Fibroblast of skin of scalp (primary cell): ENCODE measurements around the gene FXYD4.
"Not testable (repeated sequence)": the region's sequence is repeated elsewhere in the genome, so short reads cannot be mapped to it uniquely, and the experiment has no call there.

Experiments used
- DNase-seq: peaks from one replicate; pipeline ENCODE4 v3.0.0-alpha.2; 2013

Gene FXYD4

DNA sequence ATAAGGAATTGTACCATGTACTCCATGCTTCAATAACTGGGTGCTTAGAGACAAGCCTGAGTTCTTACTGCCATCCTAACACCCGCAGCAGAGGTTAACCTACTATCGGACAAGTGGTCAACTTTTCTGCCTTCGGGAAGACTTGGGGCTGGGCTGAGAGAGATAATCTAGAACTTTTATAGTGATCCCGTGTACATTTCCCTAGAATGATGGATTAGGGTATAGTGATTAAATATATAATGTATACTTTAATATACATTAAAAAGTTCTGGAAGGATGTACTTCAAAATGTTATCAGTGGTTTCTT is 49.7 kb downstream of the FXYD4 start:
- DNase-seq: no peak

DNA sequence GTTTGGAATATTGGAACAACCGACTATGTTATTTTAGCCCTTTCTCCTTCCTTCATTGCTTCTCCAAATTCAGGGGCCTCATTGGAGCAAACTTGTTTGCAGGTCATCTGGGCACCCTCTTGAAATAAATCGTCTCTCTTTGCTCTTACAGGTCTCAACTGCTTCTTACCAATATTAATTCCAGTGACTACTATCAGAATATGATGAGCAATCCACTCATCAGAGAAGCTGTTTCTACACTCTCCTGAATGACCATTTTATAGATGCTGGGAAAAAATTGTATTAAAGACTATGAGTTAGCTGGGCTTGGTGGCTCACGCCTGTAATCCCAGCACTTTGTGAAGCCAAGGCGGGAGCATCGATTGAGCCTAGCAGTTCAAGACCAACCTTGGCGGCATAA is 50.1 kb downstream of the FXYD4 start:
- no peak for DNase-seq

DNA sequence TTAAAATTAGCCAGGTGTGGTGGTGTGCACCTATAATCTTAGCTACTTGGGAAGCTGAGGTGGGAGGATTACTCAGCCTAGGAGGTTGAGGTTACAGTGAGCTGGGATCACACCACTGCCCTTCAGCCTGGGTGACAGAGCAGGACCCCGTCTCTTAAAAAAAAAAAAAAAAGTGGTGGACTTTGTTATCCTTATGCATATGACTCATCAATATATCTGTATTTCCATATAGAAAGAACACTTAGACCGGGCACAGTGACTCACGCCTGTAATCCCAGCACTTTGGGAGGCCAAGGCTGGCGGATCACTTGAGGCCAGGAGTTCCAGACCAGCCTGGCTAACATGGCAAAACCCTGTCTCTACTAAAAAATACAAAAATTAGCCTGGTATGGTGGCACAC is 50.5 kb downstream of the FXYD4 start:
- DNase-seq: not testable (repeated sequence)

DNA sequence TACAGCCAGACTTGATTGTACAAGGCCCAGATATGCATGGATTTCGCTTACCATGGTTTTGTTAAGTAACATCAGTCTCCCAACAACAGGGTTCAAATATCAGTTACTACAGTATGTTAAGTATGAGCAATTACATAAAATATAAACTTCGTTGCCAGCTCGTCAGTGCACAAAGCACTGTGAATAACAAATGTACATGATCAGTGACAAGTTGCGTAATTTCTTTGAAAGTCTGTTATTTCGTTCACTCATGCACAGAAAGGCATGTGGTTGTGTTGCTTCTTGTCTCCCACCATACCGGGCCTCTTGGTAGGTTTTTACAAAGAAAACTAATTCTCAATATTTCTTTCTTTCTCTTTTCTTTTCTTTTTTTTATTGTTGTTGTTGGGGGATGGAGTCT is 53.0 kb downstream of the FXYD4 start:
- DNase-seq: no peak
